Mesendoderm (in vitro differentiated cells): ENCODE results near the gene IMMP2L.
A peak's percentile ranks its signal among the peaks of the same experiment; 100 is the strongest.

Experiments
- DNase-seq: peaks from one replicate; pipeline ENCODE4 v3.0.0; 2013
- H2AK5ac ChIP-seq: 2 replicates; pipeline ENCODE4 v1.6.1; 2013; ENCODE audit warnings: low read length, inconsistent platforms
- H2BK120ac ChIP-seq: 2 replicates; pipeline ENCODE4 v1.6.1; 2013; ENCODE audit warnings: low read depth, mild to moderate bottlenecking, low read length, moderate library complexity, mixed read lengths
- H2BK15ac ChIP-seq: replicated peaks from 2 replicates; pipeline ENCODE4 v1.6.1; 2013; ENCODE audit warnings: low read depth, mild to moderate bottlenecking, moderate library complexity
- H2BK5ac ChIP-seq: 2 replicates; pipeline ENCODE4 v1.6.1; 2013; ENCODE audit warnings: low read length, inconsistent platforms
- H3K18ac ChIP-seq: 2 replicates; pipeline ENCODE4 v1.6.1; 2013; ENCODE audit warnings: mild to moderate bottlenecking, low read length, mixed read lengths
- H3K23ac ChIP-seq: one replicate; pipeline ENCODE4 v1.6.1; 2013; ENCODE audit warnings: low read length
- H3K27ac ChIP-seq: 2 replicates; pipeline ENCODE4 v1.5.1; 2013; ENCODE audit warnings: low read depth, mild to moderate bottlenecking, inconsistent platforms, low read length, moderate library complexity
- H3K27me3 ChIP-seq: 2 replicates; pipeline ENCODE4 v1.6.1; 2013; ENCODE audit warnings: low read length, control low read depth, mild to moderate bottlenecking, inconsistent platforms; ENCODE audit not compliant: insufficient read depth, poor library complexity
- H3K36me3 ChIP-seq: 2 replicates; pipeline ENCODE4 v1.6.1; 2013; ENCODE audit warnings: low read length, inconsistent platforms; ENCODE audit not compliant: control insufficient read depth, insufficient read depth
- H3K4ac ChIP-seq: one replicate; pipeline ENCODE4 v1.6.1; 2013; ENCODE audit warnings: low read depth, mild to moderate bottlenecking, low read length, moderate library complexity
- H3K4me1 ChIP-seq: 2 replicates; pipeline ENCODE4 v1.6.1; 2013; ENCODE audit warnings: low read depth, low read length, inconsistent platforms; ENCODE audit not compliant: control insufficient read depth
- H3K4me2 ChIP-seq: 2 replicates; pipeline ENCODE4 v1.6.1; 2013; ENCODE audit warnings: low read length
- H3K4me3 ChIP-seq: 2 replicates; pipeline ENCODE4 v1.5.1; 2013; ENCODE audit warnings: mild to moderate bottlenecking, low read length
- H3K56ac ChIP-seq: one replicate; pipeline ENCODE4 v1.6.1; 2013; ENCODE audit warnings: low read length
- H3K79me1 ChIP-seq: 2 replicates; pipeline ENCODE4 v1.6.1; 2013; ENCODE audit warnings: low read length, inconsistent platforms
- H3K79me2 ChIP-seq: 2 replicates; pipeline ENCODE4 v1.6.1; 2013; ENCODE audit warnings: mild to moderate bottlenecking, low read length; ENCODE audit not compliant: control insufficient read depth, insufficient read depth
- H3K9ac ChIP-seq: 2 replicates; pipeline ENCODE4 v1.6.1; 2013; ENCODE audit warnings: low read length, inconsistent platforms
- H4K5ac ChIP-seq: one replicate; pipeline ENCODE4 v1.6.1; 2013; ENCODE audit warnings: low read length
- H4K8ac ChIP-seq: one replicate; pipeline ENCODE4 v1.6.1; 2013; ENCODE audit warnings: low read depth, mild to moderate bottlenecking, control low read depth, low read length, moderate library complexity
- WGBS: extraction: QIAGEN DNeasy Blood & Tissue Kit; methylation state at CpG from one replicate; pipeline ENCODE4 v1.1.7; 2013; ENCODE audit warnings: low lambda C conversion rate, missing lambda C conversion rate; ENCODE audit not compliant: insufficient coverage; ENCODE audit errors: extremely low coverage; 5-methylcytosine and 5-hydroxymethylcytosine counted together

The IMMP2L gene

GRCh38 chr7:111063166-111063565, 499.1 kb downstream of the IMMP2L start:
- no peaks in the 10 kb centered on the region for H3K79me1 ChIP-seq
- no peak overlapping the region for H2AK5ac ChIP-seq
- DNase-seq, result no peak
- no peak overlapping the region for H3K4ac ChIP-seq
- no peak overlapping the region for H2BK5ac ChIP-seq
- H4K8ac ChIP-seq, result no peak overlapping the region
- H3K18ac ChIP-seq, result no peak overlapping the region
- H3K4me3 ChIP-seq, result no peak overlapping the region
- no peak overlapping the region for H3K4me2 ChIP-seq
- no peaks in the 10 kb centered on the region for H3K79me2 ChIP-seq
- no CpG with 5 or more reads among the region's 1 CpG for WGBS
- no peaks in the 10 kb centered on the region for H3K4me1 ChIP-seq
- H3K9ac ChIP-seq, result no peak overlapping the region
- no peak overlapping the region for H4K5ac ChIP-seq
- H3K27ac ChIP-seq, result no peak overlapping the region
- no peaks in the 10 kb centered on the region for H3K36me3 ChIP-seq
- no peak overlapping the region for H3K23ac ChIP-seq
- H2BK120ac ChIP-seq, result no peak overlapping the region
- H3K56ac ChIP-seq, result no peak overlapping the region
- no peak overlapping the region for H2BK15ac ChIP-seq
- H3K27me3 ChIP-seq, result no peaks in the 10 kb centered on the region

DNA sequence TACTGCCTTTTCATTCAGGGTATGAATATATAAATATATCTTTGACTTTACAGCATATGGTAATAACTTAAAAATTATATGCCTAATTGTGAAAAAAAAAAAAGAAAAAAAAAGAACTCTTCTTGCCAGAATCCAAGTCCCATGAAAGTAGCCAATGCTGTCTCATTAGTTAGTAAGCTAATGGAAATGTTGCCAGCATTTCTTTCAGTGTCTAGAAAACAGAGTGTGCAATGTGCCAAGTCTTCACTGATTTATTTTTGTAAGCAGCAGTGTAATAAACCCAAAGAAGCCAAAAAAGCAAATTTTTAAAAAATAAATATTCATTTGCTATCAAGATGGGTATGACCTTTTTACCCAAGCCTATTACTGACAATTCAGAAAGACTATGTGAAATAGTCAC, 502.5 kb downstream of the IMMP2L start:
- no peak overlapping the region for H4K8ac ChIP-seq
- no peak overlapping the region for H3K9ac ChIP-seq
- DNase-seq, result no peak
- H3K56ac ChIP-seq, result no peak overlapping the region
- H4K5ac ChIP-seq, result no peak overlapping the region
- H2AK5ac ChIP-seq, result no peak overlapping the region
- no peak overlapping the region for H2BK5ac ChIP-seq
- H2BK15ac ChIP-seq, result no peak overlapping the region
- H3K4me2 ChIP-seq, result no peak overlapping the region
- H3K36me3 ChIP-seq, result no peaks in the 10 kb centered on the region
- no peaks in the 10 kb centered on the region for H3K79me2 ChIP-seq
- no peaks in the 10 kb centered on the region for H3K79me1 ChIP-seq
- H3K27ac ChIP-seq, result no peak overlapping the region
- H3K23ac ChIP-seq, result no peak overlapping the region
- H3K18ac ChIP-seq, result no peak overlapping the region
- no peak overlapping the region for H3K4me3 ChIP-seq
- H3K4ac ChIP-seq, result no peak overlapping the region
- H2BK120ac ChIP-seq, result no peak overlapping the region
- no peaks in the 10 kb centered on the region for H3K4me1 ChIP-seq
- no peaks in the 10 kb centered on the region for H3K27me3 ChIP-seq

DNA sequence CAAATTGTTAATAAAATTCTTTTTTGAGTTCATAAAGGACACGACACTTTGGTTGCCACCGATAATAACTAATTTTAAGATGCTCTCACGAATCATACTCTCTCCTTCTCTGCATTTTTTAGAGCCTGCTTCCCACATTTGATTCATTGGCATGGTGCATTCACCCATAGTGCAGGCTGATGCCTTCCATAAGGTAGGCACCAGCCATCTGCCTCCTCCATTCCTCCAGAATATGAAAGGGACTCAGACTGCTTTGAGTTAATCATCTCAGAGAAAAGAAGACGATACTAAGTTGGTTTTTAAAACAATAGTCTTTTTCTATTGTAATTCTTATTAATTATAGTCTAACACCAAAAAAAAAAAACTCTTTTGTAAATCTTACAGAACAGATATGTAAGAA, 505.2 kb downstream of the IMMP2L start:
- no peaks in the 10 kb centered on the region for H3K79me1 ChIP-seq
- no peak for DNase-seq
- H4K5ac ChIP-seq, result no peak overlapping the region
- no peak overlapping the region for H2AK5ac ChIP-seq
- H4K8ac ChIP-seq, result no peak overlapping the region
- no peak overlapping the region for H3K9ac ChIP-seq
- no peak overlapping the region for H3K56ac ChIP-seq
- whole genome bisulfite sequencing, result no CpG with 5 or more reads among the region's 4 CpGs
- H2BK5ac ChIP-seq, result no peak overlapping the region
- H2BK15ac ChIP-seq, result no peak overlapping the region
- no peak overlapping the region for H3K4me3 ChIP-seq
- no peak overlapping the region for H2BK120ac ChIP-seq
- H3K27me3 ChIP-seq, result no peaks in the 10 kb centered on the region
- no peaks in the 10 kb centered on the region for H3K79me2 ChIP-seq
- no peak overlapping the region for H3K27ac ChIP-seq
- no peaks in the 10 kb centered on the region for H3K4me1 ChIP-seq
- H3K4ac ChIP-seq, result no peak overlapping the region
- no peaks in the 10 kb centered on the region for H3K36me3 ChIP-seq
- H3K4me2 ChIP-seq, result no peak overlapping the region
- H3K18ac ChIP-seq, result no peak overlapping the region
- H3K23ac ChIP-seq, result no peak overlapping the region

GRCh38 chr7:111056371-111056770, 505.9 kb downstream of the IMMP2L start:
- DNase-seq, result no peak
- Histone ChIP-seq H3K27ac (no peak overlapping the region), H3K18ac (no peak overlapping the region), H3K4me3 (no peak overlapping the region), H3K4ac (no peak overlapping the region), H2BK120ac (no peak overlapping the region), H2BK5ac (no peak overlapping the region), H3K4me1 (peaks cover 2% of the 10 kb centered on the region), H4K5ac (no peak overlapping the region), H3K23ac (no peak overlapping the region), H3K27me3 (no peaks in the 10 kb centered on the region), H3K79me2 (no peaks in the 10 kb centered on the region), H2AK5ac (no peak overlapping the region), H3K36me3 (no peaks in the 10 kb centered on the region), H3K79me1 (no peaks in the 10 kb centered on the region), H3K56ac (no peak overlapping the region), H4K8ac (no peak overlapping the region), H2BK15ac (no peak overlapping the region), H3K4me2 (no peak overlapping the region), H3K9ac (no peak overlapping the region)
- no CpG with 5 or more reads among the region's 2 CpGs for WGBS

DNA sequence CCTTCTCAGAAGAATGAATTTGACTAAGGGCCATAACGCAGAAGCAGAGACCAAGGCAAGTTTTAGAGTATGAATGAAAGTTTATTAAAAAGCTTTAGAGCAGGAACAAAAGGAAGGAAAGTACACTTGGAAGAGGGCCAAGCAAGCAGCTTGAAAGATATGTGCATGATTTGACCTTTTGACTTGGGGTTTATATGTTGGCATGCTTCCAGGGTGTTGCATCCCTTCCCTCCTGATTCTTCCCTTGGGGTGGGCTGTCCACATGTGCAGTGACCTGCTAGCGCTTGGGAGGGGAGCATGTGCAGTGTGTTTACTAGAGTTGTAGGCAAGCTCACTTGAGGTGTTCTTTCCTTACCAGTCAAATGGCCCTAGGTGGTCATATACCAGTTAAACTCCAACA, 509.3 kb downstream of the IMMP2L start:
- Histone ChIP-seq H2BK5ac (no peak overlapping the region), H3K23ac (no peak overlapping the region), H3K56ac (no peak overlapping the region), H2BK120ac (no peak overlapping the region), H3K4me2 (no peak overlapping the region), H3K4ac (no peak overlapping the region), H3K18ac (no peak overlapping the region), H4K8ac (no peak overlapping the region), H3K4me3 (no peak overlapping the region), H3K27me3 (no peaks in the 10 kb centered on the region), H3K27ac (no peak overlapping the region), H3K4me1 (peaks cover 2% of the 10 kb centered on the region), H3K36me3 (no peaks in the 10 kb centered on the region), H3K79me1 (no peaks in the 10 kb centered on the region), H3K79me2 (no peaks in the 10 kb centered on the region), H4K5ac (no peak overlapping the region), H2BK15ac (no peak overlapping the region), H2AK5ac (no peak overlapping the region), H3K9ac (no peak overlapping the region)
- no peak for DNase-seq
- no CpG with 5 or more reads among the region's 2 CpGs for WGBS

DNA sequence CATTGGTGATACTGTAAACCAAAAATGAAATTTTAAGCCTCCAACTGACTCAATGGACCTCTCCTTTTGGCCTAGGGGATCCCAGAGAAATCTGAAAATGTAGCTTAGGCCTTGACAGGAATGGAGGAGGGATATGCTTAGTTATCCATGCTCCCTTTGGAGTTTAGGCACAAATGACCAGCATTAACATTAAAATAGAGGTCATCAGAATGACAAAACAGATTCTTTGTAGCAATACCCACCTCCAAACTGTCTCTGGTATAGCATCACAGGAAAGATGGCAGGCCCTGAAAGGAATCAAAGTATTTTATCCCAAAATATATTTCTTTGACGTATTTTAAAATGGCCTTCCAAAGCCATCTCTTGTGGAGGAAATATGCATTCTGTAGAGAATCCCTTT, 510.5 kb downstream of the IMMP2L start:
- Histone ChIP-seq H4K5ac (no peak overlapping the region), H3K23ac (no peak overlapping the region), H2BK15ac (no peak overlapping the region), H4K8ac (no peak overlapping the region), H3K4me2 (no peak overlapping the region), H2BK120ac (no peak overlapping the region), H3K79me2 (no peaks in the 10 kb centered on the region), H3K9ac (no peak overlapping the region), H3K79me1 (no peaks in the 10 kb centered on the region), H3K18ac (no peak overlapping the region), H3K4me1 (peaks cover 2% of the 10 kb centered on the region), H2BK5ac (no peak overlapping the region), H3K36me3 (no peaks in the 10 kb centered on the region), H3K56ac (peak overlapping the region; percentile 5), H3K4me3 (no peak overlapping the region), H3K27ac (no peak overlapping the region), H3K4ac (no peak overlapping the region), H3K27me3 (no peaks in the 10 kb centered on the region), H2AK5ac (no peak overlapping the region)
- DNase-seq, result no peak
- WGBS, result no CpG with 5 or more reads among the region's 1 CpG
